Measurements from ENCODE around the gene SPIRE2. TPM values are rescaled to one million over a fixed set of nuclear protein-coding genes. Genes with fewer than 3 reads are reported as not detected.
A peak's percentile ranks its signal among the peaks of the same experiment; 100 is the strongest.

SPIRE2 gene
- total and polyA plus RNA-seq, 2 donors: 1.6 to 3.7 TPM

GRCh38 chr16:89905511-89906139, 77.3 kb downstream of the SPIRE2 start:
- peaks cover 3 to 13% of the 10 kb centered on the region in 2 donors for H3K9me3 ChIP-seq (ENCODE audit: control insufficient read depth in 2 of 2, insufficient read depth in 1 of 2, low read length in 1 of 2)
- no peak overlapping the region for H3K4me3 ChIP-seq (ENCODE audit: low read length in 2 of 2)
- no peak overlapping the region for H3K27ac ChIP-seq (ENCODE audit: low read depth in 1 of 2, low read length in 1 of 2)
- H3K36me3 ChIP-seq (ENCODE audit: control insufficient read depth in 2 of 2, insufficient read depth in 2 of 2, low read length in 1 of 2): peaks cover 63 to 68% of the 10 kb centered on the region in 2 donors
- 98% methylated on average over 23 of the region's 23 CpGs for WGBS
- H3K4me1 ChIP-seq (ENCODE audit: control insufficient read depth in 2 of 2, insufficient read depth in 2 of 2, low read length in 2 of 2): no peaks in the 10 kb centered on the region
- no peak for DNase-seq (ENCODE audit: low read depth in 6 of 9, low spot score in 9 of 9)
- no peaks in the 10 kb centered on the region for H3K27me3 ChIP-seq (ENCODE audit: control insufficient read depth in 2 of 2, insufficient read depth in 1 of 2, low read length in 1 of 2)

- Histone ChIP-seq H3K27me3 (ENCODE audit: control insufficient read depth in 2 of 2, insufficient read depth in 1 of 2, low read length in 1 of 2) (no peaks in the 10 kb centered on the region), H3K4me3 (ENCODE audit: low read length in 2 of 2) (no peak overlapping the region), H3K4me1 (ENCODE audit: control insufficient read depth in 2 of 2, insufficient read depth in 2 of 2, low read length in 2 of 2) (no peaks in the 10 kb centered on the region), H3K36me3 (ENCODE audit: control insufficient read depth in 2 of 2, insufficient read depth in 2 of 2, low read length in 1 of 2) (peaks cover 65 to 69% of the 10 kb centered on the region in 2 donors), H3K9me3 (ENCODE audit: control insufficient read depth in 2 of 2, insufficient read depth in 1 of 2, low read length in 1 of 2) (peaks cover 3 to 13% of the 10 kb centered on the region in 2 donors), H3K27ac (ENCODE audit: low read depth in 1 of 2, low read length in 1 of 2) (no peak overlapping the region)
- 98% methylated on average over 40 of the region's 40 CpGs for WGBS
- DNase-seq (ENCODE audit: low read depth in 6 of 9, low spot score in 9 of 9): no peak
Observed at GRCh38 chr16:89906140-89907025, 78.1 kb downstream of the SPIRE2 start.

- H3K4me1 ChIP-seq (ENCODE audit: control insufficient read depth in 2 of 2, insufficient read depth in 2 of 2, low read length in 2 of 2): no peaks in the 10 kb centered on the region
- 98% methylated on average over 13 of the region's 13 CpGs for WGBS
Observed at GRCh38 chr16:89907055-89907814, 79.0 kb downstream of the SPIRE2 start.

GRCh38 chr16:89908236-89908635, 80.0 kb downstream of the SPIRE2 start:
- H3K4me1 ChIP-seq (ENCODE audit: control insufficient read depth in 2 of 2, insufficient read depth in 2 of 2, low read length in 2 of 2): no peaks in the 10 kb centered on the region
- H3K27me3 ChIP-seq (ENCODE audit: control insufficient read depth in 2 of 2, insufficient read depth in 1 of 2, low read length in 1 of 2): no peaks in the 10 kb centered on the region
- peaks cover 3 to 13% of the 10 kb centered on the region in 2 donors for H3K9me3 ChIP-seq (ENCODE audit: control insufficient read depth in 2 of 2, insufficient read depth in 1 of 2, low read length in 1 of 2)
- peaks cover 65 to 73% of the 10 kb centered on the region in 2 donors for H3K36me3 ChIP-seq (ENCODE audit: control insufficient read depth in 2 of 2, insufficient read depth in 2 of 2, low read length in 1 of 2)
- H3K27ac ChIP-seq (ENCODE audit: low read depth in 1 of 2, low read length in 1 of 2): no peak overlapping the region
- DNase-seq (ENCODE audit: low read depth in 6 of 9, low spot score in 9 of 9): no peak
- no peak overlapping the region for H3K4me3 ChIP-seq (ENCODE audit: low read length in 2 of 2)
- WGBS: 96% methylated on average over 4 of the region's 4 CpGs

More at GRCh38 chr16:89907055-89907814, 79.0 kb downstream of the SPIRE2 start:
- no peak for DNase-seq (ENCODE audit: low read depth in 6 of 9, low spot score in 9 of 9)
- Histone ChIP-seq H3K36me3 (ENCODE audit: control insufficient read depth in 2 of 2, insufficient read depth in 2 of 2, low read length in 1 of 2) (peaks cover 71 to 72% of the 10 kb centered on the region in 2 donors), H3K27me3 (ENCODE audit: control insufficient read depth in 2 of 2, insufficient read depth in 1 of 2, low read length in 1 of 2) (no peaks in the 10 kb centered on the region), H3K9me3 (ENCODE audit: control insufficient read depth in 2 of 2, insufficient read depth in 1 of 2, low read length in 1 of 2) (peaks cover 3 to 13% of the 10 kb centered on the region in 2 donors), H3K4me3 (ENCODE audit: low read length in 2 of 2) (no peak overlapping the region), H3K27ac (ENCODE audit: low read depth in 1 of 2, low read length in 1 of 2) (no peak overlapping the region)

GRCh38 chr16:89909777-89910716, 81.8 kb downstream of the SPIRE2 start:
- Histone ChIP-seq H3K27me3 (ENCODE audit: control insufficient read depth in 2 of 2, insufficient read depth in 1 of 2, low read length in 1 of 2) (no peaks in the 10 kb centered on the region), H3K36me3 (ENCODE audit: control insufficient read depth in 2 of 2, insufficient read depth in 2 of 2, low read length in 1 of 2) (peaks cover 52 to 57% of the 10 kb centered on the region in 2 donors), H3K4me3 (ENCODE audit: low read length in 2 of 2) (no peak overlapping the region), H3K4me1 (ENCODE audit: control insufficient read depth in 2 of 2, insufficient read depth in 2 of 2, low read length in 2 of 2) (no peaks in the 10 kb centered on the region), H3K27ac (ENCODE audit: low read depth in 1 of 2, low read length in 1 of 2) (no peak overlapping the region), H3K9me3 (ENCODE audit: control insufficient read depth in 2 of 2, insufficient read depth in 1 of 2, low read length in 1 of 2) (peaks cover 3 to 13% of the 10 kb centered on the region in 2 donors)
- WGBS: 80% methylated on average over 47 of the region's 47 CpGs
- DNase-seq (ENCODE audit: low read depth in 6 of 9, low spot score in 9 of 9): peak in 4 of 9 donors; percentile 22 to 60 (median 53)

- DNase-seq (ENCODE audit: low read depth in 6 of 9, low spot score in 9 of 9): no peak
- WGBS: 98% methylated on average over 27 of the region's 27 CpGs
- no peaks in the 10 kb centered on the region for H3K4me1 ChIP-seq (ENCODE audit: control insufficient read depth in 2 of 2, insufficient read depth in 2 of 2, low read length in 2 of 2)
- H3K9me3 ChIP-seq (ENCODE audit: control insufficient read depth in 2 of 2, insufficient read depth in 1 of 2, low read length in 1 of 2): peaks cover 3 to 13% of the 10 kb centered on the region in 2 donors
- no peak overlapping the region for H3K4me3 ChIP-seq (ENCODE audit: low read length in 2 of 2)
- H3K27ac ChIP-seq (ENCODE audit: low read depth in 1 of 2, low read length in 1 of 2): no peak overlapping the region
- H3K27me3 ChIP-seq (ENCODE audit: control insufficient read depth in 2 of 2, insufficient read depth in 1 of 2, low read length in 1 of 2): peaks cover 0 to under 1% of the 10 kb centered on the region in 2 donors
- peaks cover 44 to 49% of the 10 kb centered on the region in 2 donors for H3K36me3 ChIP-seq (ENCODE audit: control insufficient read depth in 2 of 2, insufficient read depth in 2 of 2, low read length in 1 of 2)
Observed at GRCh38 chr16:89910717-89911354, 82.6 kb downstream of the SPIRE2 start.

- no peaks in the 10 kb centered on the region for H3K4me1 ChIP-seq (ENCODE audit: control insufficient read depth in 2 of 2, insufficient read depth in 2 of 2, low read length in 2 of 2)
- H3K27ac ChIP-seq (ENCODE audit: low read depth in 1 of 2, low read length in 1 of 2): no peak overlapping the region
- H3K9me3 ChIP-seq (ENCODE audit: control insufficient read depth in 2 of 2, insufficient read depth in 1 of 2, low read length in 1 of 2): peaks cover 3 to 13% of the 10 kb centered on the region in 2 donors
- 97% methylated on average over 14 of the region's 14 CpGs for WGBS
- peaks cover 39 to 43% of the 10 kb centered on the region in 2 donors for H3K36me3 ChIP-seq (ENCODE audit: control insufficient read depth in 2 of 2, insufficient read depth in 2 of 2, low read length in 1 of 2)
- DNase-seq (ENCODE audit: low read depth in 6 of 9, low spot score in 9 of 9): no peak
- peaks cover 0 to 2% of the 10 kb centered on the region in 2 donors for H3K27me3 ChIP-seq (ENCODE audit: control insufficient read depth in 2 of 2, insufficient read depth in 1 of 2, low read length in 1 of 2)
- H3K4me3 ChIP-seq (ENCODE audit: low read length in 2 of 2): no peak overlapping the region
Observed at GRCh38 chr16:89911375-89911774, 83.1 kb downstream of the SPIRE2 start.

GRCh38 chr16:89912143-89912542, 83.9 kb downstream of the SPIRE2 start:
- WGBS: 96% methylated on average over 13 of the region's 13 CpGs
- no peak for DNase-seq (ENCODE audit: low read depth in 6 of 9, low spot score in 9 of 9)
- peaks cover 0 to 2% of the 10 kb centered on the region in 2 donors for H3K27me3 ChIP-seq (ENCODE audit: control insufficient read depth in 2 of 2, insufficient read depth in 1 of 2, low read length in 1 of 2)
- no peak overlapping the region for H3K4me3 ChIP-seq (ENCODE audit: low read length in 2 of 2)
- peaks cover 3 to 8% of the 10 kb centered on the region in 2 donors for H3K9me3 ChIP-seq (ENCODE audit: control insufficient read depth in 2 of 2, insufficient read depth in 1 of 2, low read length in 1 of 2)
- peaks cover 2% of the 10 kb centered on the region in 2 donors for H3K4me1 ChIP-seq (ENCODE audit: control insufficient read depth in 2 of 2, insufficient read depth in 2 of 2, low read length in 2 of 2)
- H3K27ac ChIP-seq (ENCODE audit: low read depth in 1 of 2, low read length in 1 of 2): no peak overlapping the region
- H3K36me3 ChIP-seq (ENCODE audit: control insufficient read depth in 2 of 2, insufficient read depth in 2 of 2, low read length in 1 of 2): peaks cover 31 to 36% of the 10 kb centered on the region in 2 donors

All from thymus (tissue), 11 donors.